MM.1S (cell line): ENCODE data around the gene PSD2.

Experiments
- DNase-seq: peaks from one replicate; pipeline ENCODE4 v3.0.0-alpha.2; 2015
- H2AFZ ChIP-seq: fragments of 300-600 bp; sonication (generic); 2 replicates; pipeline ENCODE4 v1.6.0; 2016; ENCODE audit warnings: antibody characterized with exemption, low read length
- H3F3A ChIP-seq: fragments of 300-600 bp; sonication (generic); 2 replicates; pipeline ENCODE4 v1.6.1; 2016; ENCODE audit warnings: mild to moderate bottlenecking, antibody characterized with exemption, low read length, moderate library complexity, mixed read lengths; ENCODE audit not compliant: insufficient read depth
- H3K27ac ChIP-seq: fragments of 300-600 bp; sonication (generic); 2 replicates; pipeline ENCODE4 v1.5.1; 2016; ENCODE audit warnings: mild to moderate bottlenecking, low read length
- H3K27me3 ChIP-seq: fragments of 300-600 bp; sonication (generic); replicated peaks from 2 replicates; pipeline ENCODE4 v1.6.0; 2016; ENCODE audit warnings: low read length; ENCODE audit not compliant: insufficient read depth
- H3K36me3 ChIP-seq: fragments of 300-600 bp; sonication (generic); replicated peaks from 2 replicates; pipeline ENCODE4 v1.6.1; 2016; ENCODE audit warnings: mild to moderate bottlenecking, low read length, mixed read lengths; ENCODE audit not compliant: insufficient read depth
- H3K4me1 ChIP-seq: fragments of 300-600 bp; sonication (generic); 2 replicates; pipeline ENCODE4 v1.6.1; 2016; ENCODE audit warnings: low read length, mixed read lengths
- H3K4me2 ChIP-seq: fragments of 300-600 bp; sonication (generic); 2 replicates; pipeline ENCODE4 v1.6.0; 2016; ENCODE audit warnings: low read depth, low read length
- H3K4me3 ChIP-seq: fragments of 300-600 bp; sonication (generic); 2 replicates; pipeline ENCODE4 v1.5.1; 2016; ENCODE audit warnings: low read length, mixed read lengths
- H3K79me2 ChIP-seq: fragments of 300-600 bp; sonication (generic); 2 replicates; pipeline ENCODE4 v1.6.1; 2016; ENCODE audit warnings: mixed run types, low read length, mixed read lengths
- H3K9ac ChIP-seq: fragments of 300-600 bp; sonication (generic); 2 replicates; pipeline ENCODE4 v1.6.1; 2016; ENCODE audit warnings: low read length, mixed read lengths
- H3K9me2 ChIP-seq: fragments of 300-600 bp; sonication (generic); replicated peaks from 2 replicates; pipeline ENCODE4 v1.6.1; 2016; ENCODE audit warnings: mild to moderate bottlenecking, low read length, mixed read lengths; ENCODE audit not compliant: insufficient read depth
- H3K9me3 ChIP-seq: fragments of 300-600 bp; sonication (generic); replicated peaks from 2 replicates; pipeline ENCODE4 v1.6.1; 2016; ENCODE audit warnings: mild to moderate bottlenecking, low read length, mixed read lengths; ENCODE audit not compliant: insufficient read depth
- H4K20me1 ChIP-seq: fragments of 300-600 bp; sonication (generic); 2 replicates; pipeline ENCODE4 v1.6.1; 2016; ENCODE audit warnings: mild to moderate bottlenecking, low read length, moderate library complexity, mixed read lengths; ENCODE audit not compliant: insufficient read depth
- EZH2 ChIP-seq: fragments of 300-600 bp; sonication (generic); optimal IDR thresholded peaks from 2 replicates; pipeline ENCODE3; 2017; ENCODE audit warnings: low read depth, mild to moderate bottlenecking, antibody characterized with exemption, low read length, mixed read lengths
- EZH2phosphoT487 ChIP-seq: fragments of 300-600 bp; sonication (generic); IDR thresholded peaks from 2 replicates; pipeline ENCODE4 v1.6.1; 2018; ENCODE audit warnings: antibody characterized with exemption, low read length
- TF ChIP-seq, protein P1 (sequence below): fragments of 300-600 bp; sonication (generic); IDR thresholded peaks from 2 replicates; pipeline ENCODE4 v1.5.1; 2016; ENCODE audit warnings: antibody characterized with exemption, low read length, mixed read lengths

The PSD2 gene

DNA sequence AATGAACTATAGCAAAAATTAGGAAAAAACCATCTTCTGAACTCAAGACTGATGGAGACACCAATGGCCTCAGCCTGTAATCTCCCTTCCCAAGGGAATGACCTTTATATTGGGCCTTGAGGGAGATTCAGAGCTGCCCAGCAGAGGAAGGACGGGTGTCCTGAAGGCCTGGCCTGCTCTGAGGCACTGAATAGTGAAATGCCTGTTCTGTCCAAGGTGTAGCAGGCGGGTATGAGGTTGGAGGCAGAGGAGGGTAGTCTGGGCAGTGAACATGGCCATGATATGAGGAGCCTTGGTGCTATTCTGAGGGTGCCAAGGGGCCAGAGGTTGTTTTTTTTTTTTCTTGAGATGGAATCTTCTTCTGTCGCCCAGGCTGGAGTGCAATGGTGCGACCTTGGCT lies 25.0 kb downstream of the PSD2 start:
- DNase-seq, result no peak
- H3K36me3 ChIP-seq, result no peaks in the 10 kb centered on the region
- no peaks in the 10 kb centered on the region for H4K20me1 ChIP-seq
- H2AFZ ChIP-seq, result no peak overlapping the region
- no peak overlapping the region for H3K4me2 ChIP-seq
- no peaks in the 10 kb centered on the region for H3F3A ChIP-seq
- H3K27me3 ChIP-seq, result peaks cover 31% of the 10 kb centered on the region
- TF ChIP-seq EZH2phosphoT487 (no peak), EZH2 (no peak)
- TF ChIP-seq, protein P1, sequence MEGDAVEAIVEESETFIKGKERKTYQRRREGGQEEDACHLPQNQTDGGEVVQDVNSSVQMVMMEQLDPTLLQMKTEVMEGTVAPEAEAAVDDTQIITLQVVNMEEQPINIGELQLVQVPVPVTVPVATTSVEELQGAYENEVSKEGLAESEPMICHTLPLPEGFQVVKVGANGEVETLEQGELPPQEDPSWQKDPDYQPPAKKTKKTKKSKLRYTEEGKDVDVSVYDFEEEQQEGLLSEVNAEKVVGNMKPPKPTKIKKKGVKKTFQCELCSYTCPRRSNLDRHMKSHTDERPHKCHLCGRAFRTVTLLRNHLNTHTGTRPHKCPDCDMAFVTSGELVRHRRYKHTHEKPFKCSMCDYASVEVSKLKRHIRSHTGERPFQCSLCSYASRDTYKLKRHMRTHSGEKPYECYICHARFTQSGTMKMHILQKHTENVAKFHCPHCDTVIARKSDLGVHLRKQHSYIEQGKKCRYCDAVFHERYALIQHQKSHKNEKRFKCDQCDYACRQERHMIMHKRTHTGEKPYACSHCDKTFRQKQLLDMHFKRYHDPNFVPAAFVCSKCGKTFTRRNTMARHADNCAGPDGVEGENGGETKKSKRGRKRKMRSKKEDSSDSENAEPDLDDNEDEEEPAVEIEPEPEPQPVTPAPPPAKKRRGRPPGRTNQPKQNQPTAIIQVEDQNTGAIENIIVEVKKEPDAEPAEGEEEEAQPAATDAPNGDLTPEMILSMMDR, result no peak
- H3K9ac ChIP-seq, result no peak overlapping the region
- H3K27ac ChIP-seq, result no peak overlapping the region
- H3K4me3 ChIP-seq, result no peak overlapping the region
- no peaks in the 10 kb centered on the region for H3K9me3 ChIP-seq
- no peaks in the 10 kb centered on the region for H3K4me1 ChIP-seq
- H3K79me2 ChIP-seq, result no peaks in the 10 kb centered on the region
- H3K9me2 ChIP-seq, result no peaks in the 10 kb centered on the region

- no peak overlapping the region for H3K4me2 ChIP-seq
- peaks cover 23% of the 10 kb centered on the region for H3K27me3 ChIP-seq
- H3F3A ChIP-seq, result no peaks in the 10 kb centered on the region
- no peaks in the 10 kb centered on the region for H3K4me1 ChIP-seq
- H3K27ac ChIP-seq, result no peak overlapping the region
- no peak for TF ChIP-seq EZH2phosphoT487
- DNase-seq, result no peak
- no peaks in the 10 kb centered on the region for H4K20me1 ChIP-seq
- H3K9me2 ChIP-seq, result no peaks in the 10 kb centered on the region
- H3K36me3 ChIP-seq, result no peaks in the 10 kb centered on the region
- no peak overlapping the region for H3K4me3 ChIP-seq
- H3K9me3 ChIP-seq, result no peaks in the 10 kb centered on the region
- no peak overlapping the region for H2AFZ ChIP-seq
- no peaks in the 10 kb centered on the region for H3K79me2 ChIP-seq
- H3K9ac ChIP-seq, result no peak overlapping the region
Measured at GRCh38 chr5:139821806-139822552, 26.4 kb downstream of the PSD2 start.

GRCh38 chr5:139822553-139823425 lies 27.2 kb downstream of the PSD2 start:
- no peak for DNase-seq
- H3K4me3 ChIP-seq, result no peak overlapping the region
- H4K20me1 ChIP-seq, result no peaks in the 10 kb centered on the region
- H2AFZ ChIP-seq, result no peak overlapping the region
- H3K9me2 ChIP-seq, result no peaks in the 10 kb centered on the region
- no peaks in the 10 kb centered on the region for H3K79me2 ChIP-seq
- no peak overlapping the region for H3K4me2 ChIP-seq
- no peaks in the 10 kb centered on the region for H3K4me1 ChIP-seq
- H3K36me3 ChIP-seq, result no peaks in the 10 kb centered on the region
- H3K27me3 ChIP-seq, result peaks cover 19% of the 10 kb centered on the region
- H3K9me3 ChIP-seq, result no peaks in the 10 kb centered on the region
- no peak overlapping the region for H3K27ac ChIP-seq
- no peak overlapping the region for H3K9ac ChIP-seq
- no peaks in the 10 kb centered on the region for H3F3A ChIP-seq
- TF ChIP-seq EZH2 (no peak), EZH2phosphoT487 (no peak)
- TF ChIP-seq, protein P1, result no peak
